ENCODE results near the gene NUBPL.

GRCh38 chr14:31788340-31788739 lies 227.1 kb downstream of the NUBPL start:
- TF ChIP-seq, protein P1, sequence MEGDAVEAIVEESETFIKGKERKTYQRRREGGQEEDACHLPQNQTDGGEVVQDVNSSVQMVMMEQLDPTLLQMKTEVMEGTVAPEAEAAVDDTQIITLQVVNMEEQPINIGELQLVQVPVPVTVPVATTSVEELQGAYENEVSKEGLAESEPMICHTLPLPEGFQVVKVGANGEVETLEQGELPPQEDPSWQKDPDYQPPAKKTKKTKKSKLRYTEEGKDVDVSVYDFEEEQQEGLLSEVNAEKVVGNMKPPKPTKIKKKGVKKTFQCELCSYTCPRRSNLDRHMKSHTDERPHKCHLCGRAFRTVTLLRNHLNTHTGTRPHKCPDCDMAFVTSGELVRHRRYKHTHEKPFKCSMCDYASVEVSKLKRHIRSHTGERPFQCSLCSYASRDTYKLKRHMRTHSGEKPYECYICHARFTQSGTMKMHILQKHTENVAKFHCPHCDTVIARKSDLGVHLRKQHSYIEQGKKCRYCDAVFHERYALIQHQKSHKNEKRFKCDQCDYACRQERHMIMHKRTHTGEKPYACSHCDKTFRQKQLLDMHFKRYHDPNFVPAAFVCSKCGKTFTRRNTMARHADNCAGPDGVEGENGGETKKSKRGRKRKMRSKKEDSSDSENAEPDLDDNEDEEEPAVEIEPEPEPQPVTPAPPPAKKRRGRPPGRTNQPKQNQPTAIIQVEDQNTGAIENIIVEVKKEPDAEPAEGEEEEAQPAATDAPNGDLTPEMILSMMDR (IDR thresholded peaks at IDR 0.05; ENCODE audit: low read depth, low read length, poor library complexity, severe bottlenecking): no peak
- no peak for TF ChIP-seq EZH2phosphoT487 (IDR thresholded peaks at IDR 0.05; ENCODE audit: borderline replicate concordance, low read length)

Data from DOHH2 (cell line).